CD4-positive, alpha-beta T cell (primary cell): ENCODE measurements around the gene CITED1. TPM values are rescaled to one million over a fixed set of nuclear protein-coding genes. Genes with fewer than 3 reads are reported as not detected.

Source experiments
- ATAC-seq: fragments of 200-7000 bp; cut with Tn5 transposase; one replicate; pipeline ENCODE4 v1.10.0; 2022; ENCODE audit warnings: mild to moderate bottlenecking; ENCODE audit not compliant: poor library complexity
- CTCF ChIA-PET: fragments of 350-600 bp; sonication (Branson Sonifier 250); formaldehyde crosslinking; loops from one replicate; lab custom pipeline; 2021; ENCODE audit warnings: antibody characterized with exemption, inconsistent platforms; lab: Charles Lee
- POLR2A ChIA-PET: fragments of 350-600 bp; sonication (Branson Sonifier 250); formaldehyde crosslinking; loops from one replicate; lab custom pipeline; 2021; ENCODE audit warnings: antibody characterized with exemption, inconsistent platforms; lab: Charles Lee
- DNase-seq, 14 experiments: peaks; one replicate each; pipeline ENCODE4 v3.0.0-alpha.2; 2013 to 2020; ENCODE audit warnings: mixed read lengths in 2 of 14
- H3K27ac ChIP-seq, 2 donors: one replicate each; pipeline versions ENCODE4 v1.5.1 to v1.7.0; 2013; ENCODE audit warnings: low read length in 2 of 2, low read depth in 1 of 2, mild to moderate bottlenecking in 1 of 2
- H3K27me3 ChIP-seq, 2 experiments: 1 replicate in 1 of 2; 2 replicates in 1 of 2; pipeline versions ENCODE4 v1.6.1 to v1.7.0; 2013; ENCODE audit warnings: low read length in 2 of 2, control low read depth in 1 of 2, mild to moderate bottlenecking in 1 of 2, moderate library complexity in 1 of 2; ENCODE audit not compliant: insufficient read depth in 2 of 2, control insufficient read depth in 1 of 2
- H3K36me3 ChIP-seq: one replicate; pipeline ENCODE4 v1.6.1; 2013; ENCODE audit warnings: low read length, control low read depth; ENCODE audit not compliant: insufficient read depth
- H3K4me1 ChIP-seq: one replicate; pipeline ENCODE4 v1.6.1; 2013; ENCODE audit warnings: low read length, control low read depth; ENCODE audit not compliant: insufficient read depth
- H3K4me3 ChIP-seq: one replicate; pipeline ENCODE4 v1.5.1; 2013; ENCODE audit warnings: mild to moderate bottlenecking, low read length, moderate library complexity
- H3K9me3 ChIP-seq, 2 experiments: 1 replicate in 1 of 2; 2 replicates in 1 of 2; pipeline versions ENCODE4 v1.6.1 to v1.7.0; 2013; ENCODE audit warnings: low read length in 2 of 2, mild to moderate bottlenecking in 2 of 2, control low read depth in 1 of 2, moderate library complexity in 1 of 2; ENCODE audit not compliant: control insufficient read depth in 1 of 2, insufficient read depth in 1 of 2
- H3K27ac Mint-ChIP-seq: one replicate; pipeline ENCODE4 v1.8.0; 2020; ENCODE audit warnings: mixed read lengths
- H3K27me3 Mint-ChIP-seq: one replicate; pipeline ENCODE4 v1.8.0; 2021; ENCODE audit warnings: mixed read lengths
- H3K36me3 Mint-ChIP-seq: one replicate; pipeline ENCODE4 v1.8.0; 2021; ENCODE audit warnings: low read depth, mixed read lengths
- H3K4me1 Mint-ChIP-seq: one replicate; pipeline ENCODE4 v1.8.0; 2021; ENCODE audit warnings: low read depth, mixed read lengths
- H3K4me3 Mint-ChIP-seq: one replicate; pipeline ENCODE4 v1.8.0; 2020; ENCODE audit warnings: mild to moderate bottlenecking, mixed read lengths
- H3K9me3 Mint-ChIP-seq: one replicate; pipeline ENCODE4 v1.8.0; 2020; ENCODE audit warnings: mixed read lengths
- intact Hi-C, 2 experiments: fragments of 100-400 bp; cut with DNase I in 1 of 2; cut with micrococcal nuclease in 1 of 2; formaldehyde crosslinking; loops; one replicate each; pipeline versions ENCODE4 v1.15.1 to v1.9.0; 2023 to 2025; cut with DNase I, micrococcal nuclease
- total RNA-seq, 174 experiments: library from RNA in 2 of 174; stranded (reverse) in 2 of 174; gene quantifications; one replicate each; pipeline ENCODE4 v1.2.3 and lab custom pipeline; 2021 to 2026
- TF ChIP-seq, protein P1 (sequence below): fragments of 200-600 bp; IDR thresholded peaks from one replicate; pipeline ENCODE4 v1.8.0; 2022; ENCODE audit warnings: antibody characterized with exemption, mild to moderate bottlenecking

CITED1 gene
- total RNA-seq, 2 experiments from 2014 or later = 0.52 TPM; not detected in 1

DNA sequence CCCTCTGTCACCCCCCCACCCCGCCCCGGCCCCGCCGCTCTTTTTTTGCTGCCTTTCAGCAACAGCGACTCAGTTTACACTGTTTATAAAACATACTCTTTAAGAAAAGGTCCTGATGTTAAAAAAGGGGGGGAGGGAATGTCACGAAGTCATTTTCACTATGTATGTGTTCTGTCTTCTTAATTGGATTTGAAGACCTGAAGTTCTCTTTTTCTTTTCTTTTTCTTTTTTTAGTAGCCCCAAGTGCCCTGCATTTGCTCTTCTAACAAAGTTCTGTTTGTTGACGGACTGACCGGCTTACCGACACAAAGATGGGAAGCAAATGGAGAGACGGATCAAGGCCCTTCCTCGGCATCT, 2.5 kb upstream of the CITED1 start:
- H3K9me3 ChIP-seq = peaks cover 0 to 5% of the 10 kb centered on the region in 2 experiments
- ChIA-PET POLR2A (interaction anchor here (2.6 kb wide), 1 partner anchor 31 kb away, joined by 18 read pairs; the partner anchor contains the start of gene RPS4X), CTCF (interaction anchor here (0.9 to 1.2 kb wide), 2 partner anchors 31 to 63 kb away, joined by 3 read pairs; no protein-coding TSS in a partner anchor)
- Mint-ChIP-seq H3K27ac (no peak overlapping the region), H3K4me3 (peak overlapping the region; percentile 71), H3K4me1 (peaks cover 21% of the 10 kb centered on the region), H3K9me3 (no peaks in the 10 kb centered on the region), H3K27me3 (peaks cover 64% of the 10 kb centered on the region), H3K36me3 (no peaks in the 10 kb centered on the region)
- ATAC-seq (no peak), DNase-seq (no peak)
- H3K27me3 ChIP-seq = peaks cover 37 to 60% of the 10 kb centered on the region in 2 experiments
- intact Hi-C loops = no loop called here
- H3K4me3 ChIP-seq = peak overlapping the region; percentile 20
- no peak overlapping the region for H3K27ac ChIP-seq
- TF ChIP-seq, protein P1, sequence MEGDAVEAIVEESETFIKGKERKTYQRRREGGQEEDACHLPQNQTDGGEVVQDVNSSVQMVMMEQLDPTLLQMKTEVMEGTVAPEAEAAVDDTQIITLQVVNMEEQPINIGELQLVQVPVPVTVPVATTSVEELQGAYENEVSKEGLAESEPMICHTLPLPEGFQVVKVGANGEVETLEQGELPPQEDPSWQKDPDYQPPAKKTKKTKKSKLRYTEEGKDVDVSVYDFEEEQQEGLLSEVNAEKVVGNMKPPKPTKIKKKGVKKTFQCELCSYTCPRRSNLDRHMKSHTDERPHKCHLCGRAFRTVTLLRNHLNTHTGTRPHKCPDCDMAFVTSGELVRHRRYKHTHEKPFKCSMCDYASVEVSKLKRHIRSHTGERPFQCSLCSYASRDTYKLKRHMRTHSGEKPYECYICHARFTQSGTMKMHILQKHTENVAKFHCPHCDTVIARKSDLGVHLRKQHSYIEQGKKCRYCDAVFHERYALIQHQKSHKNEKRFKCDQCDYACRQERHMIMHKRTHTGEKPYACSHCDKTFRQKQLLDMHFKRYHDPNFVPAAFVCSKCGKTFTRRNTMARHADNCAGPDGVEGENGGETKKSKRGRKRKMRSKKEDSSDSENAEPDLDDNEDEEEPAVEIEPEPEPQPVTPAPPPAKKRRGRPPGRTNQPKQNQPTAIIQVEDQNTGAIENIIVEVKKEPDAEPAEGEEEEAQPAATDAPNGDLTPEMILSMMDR = no peak
- peaks cover 41% of the 10 kb centered on the region for H3K4me1 ChIP-seq
- H3K36me3 ChIP-seq = no peaks in the 10 kb centered on the region

DNA sequence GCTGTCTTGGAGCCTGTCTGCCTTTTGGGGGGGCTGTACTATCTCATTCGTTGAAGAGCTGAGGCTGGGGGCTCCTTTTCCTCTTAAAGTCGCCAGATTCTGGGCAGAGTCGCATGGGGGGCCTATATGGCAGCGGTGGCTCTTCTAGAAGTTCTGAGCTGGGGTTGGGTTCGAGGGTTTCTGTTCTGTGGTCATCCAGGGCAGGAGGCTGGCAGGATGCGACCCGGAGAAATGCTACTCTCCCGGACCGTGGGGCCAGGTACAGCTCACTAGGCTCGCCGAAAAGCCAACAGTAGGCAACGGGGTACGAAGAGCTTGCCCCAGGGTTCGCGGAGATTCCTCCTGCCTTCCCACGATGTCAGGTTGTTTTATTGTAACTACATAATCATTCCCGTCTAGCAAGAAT, 1.9 kb upstream of the CITED1 start:
- ChIA-PET CTCF (interaction anchor here (1.2 kb wide), 1 partner anchor 62 kb away, joined by 3 read pairs; no protein-coding TSS in a partner anchor), POLR2A (interaction anchor here (2.6 kb wide), 1 partner anchor 30 kb away, joined by 18 read pairs; the partner anchor contains the start of gene RPS4X)
- peaks cover 70% of the 10 kb centered on the region for H3K27me3 Mint-ChIP-seq
- peak overlapping the region; percentile 80 for H3K4me3 Mint-ChIP-seq
- H3K4me3 ChIP-seq = peak overlapping the region; percentile 53
- H3K9me3 ChIP-seq = peaks cover 0 to 5% of the 10 kb centered on the region in 2 experiments
- DNase-seq (peak in 1 of 14 experiments; percentile 2), ATAC-seq (no peak)
- intact Hi-C loops = no loop called here
- H3K4me1 ChIP-seq = peaks cover 41% of the 10 kb centered on the region
- H3K36me3 ChIP-seq = no peaks in the 10 kb centered on the region
- H3K36me3 Mint-ChIP-seq = no peaks in the 10 kb centered on the region
- peaks cover 37 to 65% of the 10 kb centered on the region in 2 experiments for H3K27me3 ChIP-seq
- H3K9me3 Mint-ChIP-seq = no peaks in the 10 kb centered on the region
- TF ChIP-seq, protein P1 = no peak
- H3K27ac Mint-ChIP-seq = no peak overlapping the region
- no peak overlapping the region for H3K27ac ChIP-seq
- peaks cover 21% of the 10 kb centered on the region for H3K4me1 Mint-ChIP-seq

DNA sequence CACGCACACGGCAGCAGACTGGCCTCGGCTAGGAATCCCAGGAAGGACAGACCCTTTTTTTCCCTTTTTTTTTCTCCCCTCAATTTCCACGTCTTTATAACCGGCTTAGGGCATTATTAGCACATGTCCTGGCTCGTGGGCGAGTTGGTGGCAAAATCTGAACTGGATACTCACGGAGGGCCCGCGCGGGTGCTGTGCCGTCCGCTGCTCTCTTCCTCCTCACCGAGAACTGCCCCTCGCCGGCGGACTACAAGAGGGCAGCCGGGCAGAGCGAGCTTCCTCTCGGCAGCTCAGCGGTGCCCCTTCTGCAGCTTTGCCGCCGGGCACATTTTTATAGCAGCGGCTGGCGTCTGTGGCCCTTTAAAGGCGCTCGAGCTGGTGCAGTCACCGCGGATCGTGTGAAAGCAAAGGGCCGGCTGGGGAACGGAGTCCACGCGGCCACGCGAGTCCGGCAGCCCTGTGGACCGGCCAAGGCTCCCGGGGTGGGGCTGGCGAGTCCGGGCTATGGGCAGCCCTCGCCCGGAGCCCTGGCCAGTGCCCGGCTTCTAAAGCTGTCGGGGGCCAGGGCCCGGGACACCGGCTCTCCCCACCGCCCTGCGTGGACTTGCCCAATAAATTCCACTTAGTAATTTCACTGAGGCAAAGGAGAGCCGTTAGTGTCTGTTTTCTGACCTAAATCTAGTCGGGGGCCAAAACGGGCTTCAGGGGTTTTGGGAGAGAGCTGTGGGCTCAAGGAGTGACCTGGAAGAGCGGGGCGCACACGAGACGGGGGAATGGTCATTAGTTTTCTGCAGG, 1.3 kb upstream of the CITED1 start:
- Histone ChIP-seq H3K36me3 (no peaks in the 10 kb centered on the region), H3K4me1 (peaks cover 41% of the 10 kb centered on the region), H3K27ac (no peak overlapping the region), H3K4me3 (peak overlapping the region; percentile 53), H3K27me3 (peaks cover 37 to 68% of the 10 kb centered on the region in 2 experiments), H3K9me3 (peaks cover 0 to 5% of the 10 kb centered on the region in 2 experiments)
- peak overlapping the region; percentile 88 for H3K4me3 Mint-ChIP-seq
- H3K4me1 Mint-ChIP-seq = peaks cover 21% of the 10 kb centered on the region
- peak in 5 of 14 experiments; percentile 34 to 52 (median 42) for DNase-seq
- ATAC-seq = peak; percentile 38
- ChIA-PET CTCF (interaction anchor here (1.6 kb wide), 1 partner anchor 30 kb away, joined by 3 read pairs; the partner anchor contains the start of gene RPS4X), POLR2A (interaction anchor here (2.6 kb wide), 1 partner anchor 30 kb away, joined by 18 read pairs; the partner anchor contains the start of gene RPS4X)
- H3K36me3 Mint-ChIP-seq = no peaks in the 10 kb centered on the region
- TF ChIP-seq, protein P1 = no peak
- peaks cover 75% of the 10 kb centered on the region for H3K27me3 Mint-ChIP-seq
- intact Hi-C loops = no loop called here
- H3K27ac Mint-ChIP-seq = no peak overlapping the region
- no peaks in the 10 kb centered on the region for H3K9me3 Mint-ChIP-seq
